A549 (cell line): ENCODE data around the gene ISG15. TPM values are rescaled to one million over a fixed set of nuclear protein-coding genes. Genes with fewer than 3 reads are reported as not detected.

Source experiments
- ATAC-seq, 2 experiments: fragments of 200-7000 bp in 1 of 2; fragments of >200 bp in 1 of 2; cut with Nextera tagmentation in 1 of 2; cut with Tn5 transposase in 1 of 2; 3 replicates each; pipeline versions ENCODE4 v1.8.0 to v1.9.1; 2018 to 2020; ENCODE audit warnings: mild to moderate bottlenecking in 1 of 2, moderate library complexity in 1 of 2
- CTCF ChIA-PET: fragments of 300-600 bp; sonication (Branson Sonifier 250); formaldehyde crosslinking; extraction: SDS; loops from one replicate; lab custom pipeline; 2021; ENCODE audit warnings: antibody characterized with exemption, inconsistent platforms; lab: Yijun Ruan, JAX
- POLR2A ChIA-PET: fragments of 350-600 bp; formaldehyde crosslinking; extraction: SDS; loops from one replicate; lab custom pipeline; 2021; ENCODE audit warnings: antibody characterized with exemption, inconsistent platforms; lab: Yijun Ruan, JAX
- DNase-seq, 2 experiments: peaks; one replicate each; pipeline versions ENCODE4 v3.0.0 to v3.0.0-alpha.2; 2011 to 2016; ENCODE audit warnings: low read depth in 1 of 2, low spot score in 1 of 2
- FAIRE-seq: peaks from 2 replicates; lab custom pipeline; 2011; peaks lifted over from hg19 to GRCh38; lab: Jason Lieb, UNC
- H3K27ac ChIP-seq, 2 experiments: fragments of >200 bp; sonication (Bioruptor Twin); formaldehyde crosslinking; 3 replicates each; pipeline ENCODE4 v1.5.1; 2016 to 2017
- H3K4me1 ChIP-seq: fragments of >200 bp; sonication (Bioruptor Twin); formaldehyde crosslinking; 3 replicates; pipeline ENCODE4 v1.6.1; 2016
- H3K4me2 ChIP-seq: fragments of >200 bp; sonication (Bioruptor Twin); formaldehyde crosslinking; 3 replicates; pipeline ENCODE4 v1.6.1; 2016
- H3K4me3 ChIP-seq: fragments of >200 bp; sonication (Bioruptor Twin); formaldehyde crosslinking; 3 replicates; pipeline ENCODE4 v1.5.1; 2016
- H3K9me3 ChIP-seq: fragments of >200 bp; sonication (Bioruptor Twin); formaldehyde crosslinking; 3 replicates; pipeline ENCODE4 v1.6.1; 2016
- BHLHE40 ChIP-seq: IDR thresholded peaks from 2 replicates; pipeline ENCODE4 v1.6.1; 2012; ENCODE audit warnings: low read depth, low read length, inconsistent platforms
- CBX2 ChIP-seq: fragments of 200-600 bp; sonication (generic); IDR thresholded peaks from 2 replicates; pipeline ENCODE4 v1.6.1; 2016; ENCODE audit warnings: low read depth, mild to moderate bottlenecking, borderline replicate concordance
- CBX8 ChIP-seq: fragments of 200-600 bp; sonication (generic); IDR thresholded peaks from 2 replicates; pipeline ENCODE4 v1.6.1; 2016
- CHD2 ChIP-seq: fragments of 150-350 bp; IDR thresholded peaks from 2 replicates; pipeline ENCODE4 v1.6.1; 2014; ENCODE audit warnings: low read length; ENCODE audit not compliant: partially characterized antibody
- CHD4 ChIP-seq: fragments of 200-600 bp; sonication (generic); IDR thresholded peaks from 2 replicates; pipeline ENCODE4 v1.6.1; 2016; ENCODE audit warnings: antibody characterized with exemption, mild to moderate bottlenecking, borderline replicate concordance
- CTCF ChIP-seq: fragments of >200 bp; sonication (Bioruptor Twin); formaldehyde crosslinking; IDR thresholded peaks from 3 replicates; pipeline ENCODE4 v1.5.1; 2016
- E2F6 ChIP-seq: IDR thresholded peaks from 2 replicates; pipeline ENCODE4 v1.6.1; 2012; ENCODE audit warnings: low read depth, borderline replicate concordance
- ESRRA ChIP-seq: fragments of 150-350 bp; IDR thresholded peaks from 2 replicates; pipeline ENCODE4 v1.6.1; 2014; ENCODE audit warnings: mild to moderate bottlenecking, low read length, borderline replicate concordance
- FOSB ChIP-seq: fragments of 250-450 bp; sonication (Bioruptor Pico); IDR thresholded peaks from 2 replicates; pipeline ENCODE4 v1.5.0; 2020; ENCODE audit warnings: mild to moderate bottlenecking, moderate library complexity
- FOXS1 ChIP-seq: fragments of 250-450 bp; sonication (Bioruptor Pico); IDR thresholded peaks from 2 replicates; pipeline ENCODE4 v1.5.0; 2020; ENCODE audit warnings: mild to moderate bottlenecking, moderate library complexity
- GATA3 ChIP-seq: IDR thresholded peaks from 2 replicates; pipeline ENCODE4 v1.6.1; 2012; ENCODE audit warnings: borderline replicate concordance
- HDAC2 ChIP-seq: fragments of 200-600 bp; sonication (generic); IDR thresholded peaks from 2 replicates; pipeline ENCODE4 v1.6.1; 2016
- HOXB13 ChIP-seq: fragments of 250-450 bp; sonication (Bioruptor Pico); IDR thresholded peaks from 2 replicates; pipeline ENCODE4 v1.5.0; 2020; ENCODE audit warnings: low read depth, mild to moderate bottlenecking, moderate library complexity
- JUNB ChIP-seq: fragments of >200 bp; sonication (Bioruptor Twin); formaldehyde crosslinking; IDR thresholded peaks from 2 replicates; pipeline ENCODE4 v1.6.1; 2016
- MAZ ChIP-seq: fragments of 150-350 bp; IDR thresholded peaks from 2 replicates; pipeline ENCODE4 v1.6.1; 2014; ENCODE audit warnings: antibody characterized with exemption, low read depth, low read length, borderline replicate concordance
- PBX3 ChIP-seq: IDR thresholded peaks from 2 replicates; pipeline ENCODE4 v1.6.1; 2012
- RARB ChIP-seq: fragments of 250-450 bp; sonication (Bioruptor Pico); IDR thresholded peaks from 2 replicates; pipeline ENCODE4 v1.8.0; 2021; ENCODE audit warnings: mild to moderate bottlenecking, moderate library complexity
- RCOR1 ChIP-seq: fragments of 150-350 bp; IDR thresholded peaks from 2 replicates; pipeline ENCODE4 v1.6.1; 2014; ENCODE audit warnings: antibody characterized with exemption, low read length, low read depth
- RFX5 ChIP-seq: fragments of 450-650 bp; IDR thresholded peaks from 2 replicates; pipeline ENCODE4 v1.7.1; 2014; ENCODE audit warnings: antibody characterized with exemption, mild to moderate bottlenecking, moderate library complexity
- RNF2 ChIP-seq: fragments of 200-600 bp; sonication (generic); IDR thresholded peaks from 2 replicates; pipeline ENCODE4 v1.6.1; 2016; ENCODE audit warnings: low read depth, mild to moderate bottlenecking, antibody characterized with exemption, moderate library complexity, borderline replicate concordance
- ZC3H11A ChIP-seq: fragments of 450-650 bp; IDR thresholded peaks from 2 replicates; pipeline ENCODE4 v1.6.1; 2014; ENCODE audit warnings: antibody characterized with exemption, mild to moderate bottlenecking
- ZNF302 ChIP-seq: fragments of 250-450 bp; sonication (Bioruptor Pico); IDR thresholded peaks from 2 replicates; pipeline ENCODE4 v1.9.0; 2021; ENCODE audit warnings: inconsistent platforms, mild to moderate bottlenecking, moderate library complexity
- ZSCAN20 ChIP-seq: fragments of 250-450 bp; sonication (Bioruptor Pico); IDR thresholded peaks from 2 replicates; pipeline ENCODE4 v1.8.0; 2022; ENCODE audit warnings: mild to moderate bottlenecking, moderate library complexity
- WGBS: methylation state at CpG from one replicate; pipeline ENCODE4 v1.1.6; 2017; ENCODE audit errors: missing lambda C conversion rate; 5-methylcytosine and 5-hydroxymethylcytosine counted together
- polyA plus RNA-seq, 4 experiments: library from polyadenylated mRNA; depleted of rRNA in 3 of 4; stranded (reverse); fragments of >200 nt; fragmentation: RNase III in 1 of 4; extraction: RNeasy Plus Mini Kit Qiagen cat#74134 plus additional on column Dnase treatment in 1 of 4; gene quantifications; 2 replicates in 3 of 4; 3 replicates in 1 of 4; pipeline ENCODE4 v1.2.3, GENCODE V29; 2011 to 2017

ISG15 gene
- polyA plus RNA-seq, 2 of the 4 experiments (the other 2 are of a cell fraction): 4.6 to 11.2 TPM

GRCh38 chr1:1045129-1045528 is 31.8 kb downstream of the ISG15 start:
- TF ChIP-seq PBX3: no peak
- TF ChIP-seq ZC3H11A: no peak
- TF ChIP-seq FOSB (CRISPR knock-in tag): no peak
- TF ChIP-seq CHD4: no peak
- TF ChIP-seq MAZ: no peak
- no peak for TF ChIP-seq ZNF302 (CRISPR knock-in tag)
- TF ChIP-seq ESRRA: no peak
- no peak for TF ChIP-seq RARB (CRISPR knock-in tag)
- no peak for TF ChIP-seq BHLHE40
- TF ChIP-seq RFX5: no peak
- TF ChIP-seq CBX8: no peak
- TF ChIP-seq HDAC2: no peak
- no peak for TF ChIP-seq CBX2
- TF ChIP-seq CTCF: no peak
- TF ChIP-seq ZSCAN20: no peak
- ATAC-seq: no peak
- no peaks in the 10 kb centered on the region for H3K9me3 ChIP-seq
- DNase-seq: no peak
- no peak overlapping the region for H3K4me2 ChIP-seq
- FAIRE-seq: no peak
- H3K4me3 ChIP-seq: no peak overlapping the region
- H3K27ac ChIP-seq: no peak overlapping the region
- ChIA-PET POLR2A (no interaction called here), CTCF (interaction anchor here (1.9 kb wide), 1 partner anchor 19 kb away, joined by 10 read pairs; no protein-coding TSS in a partner anchor)
- peaks cover 5% of the 10 kb centered on the region for H3K4me1 ChIP-seq
- 80% methylated on average over 1 of the region's 23 CpGs for WGBS

GRCh38 chr1:1046243-1046642 is 32.9 kb downstream of the ISG15 start:
- CTCF ChIA-PET: no interaction called here
- no peak for TF ChIP-seq JUNB
- TF ChIP-seq FOXS1 (CRISPR knock-in tag): no peak
- TF ChIP-seq E2F6: no peak
- TF ChIP-seq RCOR1: no peak
- no peak for TF ChIP-seq GATA3
- TF ChIP-seq RARB (CRISPR knock-in tag): no peak
- TF ChIP-seq CHD4: no peak
- no peak for TF ChIP-seq HOXB13 (CRISPR knock-in tag)
- TF ChIP-seq PBX3: no peak
- no peak for TF ChIP-seq RNF2
- TF ChIP-seq HDAC2: no peak
- no peak for TF ChIP-seq MAZ
- TF ChIP-seq CHD2: no peak
- TF ChIP-seq, all 56 proteins: peak for 0
- no peak for FAIRE-seq

More at GRCh38 chr1:1046243-1046642, 32.9 kb downstream of the ISG15 start:
- DNase-seq (no peak), ATAC-seq (no peak)
- H3K4me2 ChIP-seq: no peak overlapping the region
- no peaks in the 10 kb centered on the region for H3K4me1 ChIP-seq
- no peak overlapping the region for H3K27ac ChIP-seq
- no peaks in the 10 kb centered on the region for H3K9me3 ChIP-seq
- POLR2A ChIA-PET: no interaction called here
- H3K4me3 ChIP-seq: no peak overlapping the region
- 83% methylated on average over 3 of the region's 20 CpGs for WGBS
